Muscle layer of colon (tissue), 2 donors: ENCODE measurements around the gene U2AF1.
"Not testable (repeated sequence)": the region's sequence is repeated elsewhere in the genome, so short reads cannot be mapped to it uniquely, and the experiment has no call there.

Experiments used
- H3K27ac ChIP-seq: one replicate; pipeline ENCODE4 v1.7.0; 2013; ENCODE audit warnings: low read depth, mild to moderate bottlenecking, low read length, moderate library complexity
- H3K27me3 ChIP-seq, 2 donors: one replicate each; pipeline ENCODE4 v1.7.0; 2013; ENCODE audit warnings: low read length in 2 of 2, mild to moderate bottlenecking in 2 of 2; ENCODE audit not compliant: insufficient read depth in 2 of 2, control insufficient read depth in 1 of 2
- H3K36me3 ChIP-seq: one replicate; pipeline ENCODE4 v1.7.0; 2013; ENCODE audit warnings: mild to moderate bottlenecking, low read length; ENCODE audit not compliant: insufficient read depth
- H3K4me1 ChIP-seq: one replicate; pipeline ENCODE4 v1.7.0; 2013; ENCODE audit warnings: mild to moderate bottlenecking, low read length; ENCODE audit not compliant: insufficient read depth
- H3K4me3 ChIP-seq, 2 donors: one replicate each; pipeline ENCODE4 v1.7.0; 2013; ENCODE audit warnings: low read length in 2 of 2, low read depth in 1 of 2, mild to moderate bottlenecking in 1 of 2, moderate library complexity in 1 of 2
- H3K9ac ChIP-seq: one replicate; pipeline ENCODE4 v1.7.0; 2013; ENCODE audit warnings: low read length
- H3K9me3 ChIP-seq: one replicate; pipeline ENCODE4 v1.7.0; 2013; ENCODE audit warnings: mild to moderate bottlenecking, low read length
- donor health status: abdominal sarcoma.
- donor health status: Adenocarcinoma of cecum.

The U2AF1 gene

GRCh38 chr21:43045876-43046821 lies 61.2 kb downstream of the U2AF1 start:
- H3K4me1 ChIP-seq, H3K9me3 ChIP-seq, H3K27me3 ChIP-seq, H3K27ac ChIP-seq, H3K9ac ChIP-seq, H3K4me3 ChIP-seq, H3K36me3 ChIP-seq: not testable (repeated sequence)

GRCh38 chr21:43045165-43045875 lies 62.0 kb downstream of the U2AF1 start:
- not testable (repeated sequence) for H3K4me1 ChIP-seq, H3K36me3 ChIP-seq, H3K4me3 ChIP-seq, H3K27me3 ChIP-seq, H3K9ac ChIP-seq, H3K27ac ChIP-seq, H3K9me3 ChIP-seq

- H3K4me1 ChIP-seq, H3K9ac ChIP-seq, H3K9me3 ChIP-seq, H3K27me3 ChIP-seq, H3K36me3 ChIP-seq, H3K27ac ChIP-seq, H3K4me3 ChIP-seq: not testable (repeated sequence)
Measured at GRCh38 chr21:43044547-43044946, 62.8 kb downstream of the U2AF1 start.

- H3K9ac ChIP-seq, H3K27me3 ChIP-seq, H3K4me3 ChIP-seq, H3K36me3 ChIP-seq, H3K9me3 ChIP-seq, H3K27ac ChIP-seq, H3K4me1 ChIP-seq: not testable (repeated sequence)
Measured at GRCh38 chr21:43043291-43043690, 64.1 kb downstream of the U2AF1 start.
